ENCODE results near the gene NUDT7.

DNA sequence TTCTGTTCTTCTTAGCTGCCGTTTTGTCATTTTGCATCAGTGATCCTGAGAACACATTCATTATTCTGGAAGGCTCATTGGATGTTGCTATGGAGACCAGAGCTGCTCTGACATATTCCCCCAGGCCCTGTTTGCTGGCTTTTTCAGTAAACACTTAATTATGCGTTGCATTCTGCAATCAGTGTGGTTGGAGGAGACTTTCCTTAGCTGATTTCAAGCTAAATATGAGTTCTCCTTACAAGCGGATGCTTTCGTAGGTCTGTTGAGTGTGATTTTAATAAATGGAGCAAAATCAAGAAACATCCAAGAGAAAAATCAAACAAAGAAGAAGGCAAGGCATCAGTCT lies 38.2 kb upstream of the NUDT7 start:
- TF ChIP-seq, protein P1, sequence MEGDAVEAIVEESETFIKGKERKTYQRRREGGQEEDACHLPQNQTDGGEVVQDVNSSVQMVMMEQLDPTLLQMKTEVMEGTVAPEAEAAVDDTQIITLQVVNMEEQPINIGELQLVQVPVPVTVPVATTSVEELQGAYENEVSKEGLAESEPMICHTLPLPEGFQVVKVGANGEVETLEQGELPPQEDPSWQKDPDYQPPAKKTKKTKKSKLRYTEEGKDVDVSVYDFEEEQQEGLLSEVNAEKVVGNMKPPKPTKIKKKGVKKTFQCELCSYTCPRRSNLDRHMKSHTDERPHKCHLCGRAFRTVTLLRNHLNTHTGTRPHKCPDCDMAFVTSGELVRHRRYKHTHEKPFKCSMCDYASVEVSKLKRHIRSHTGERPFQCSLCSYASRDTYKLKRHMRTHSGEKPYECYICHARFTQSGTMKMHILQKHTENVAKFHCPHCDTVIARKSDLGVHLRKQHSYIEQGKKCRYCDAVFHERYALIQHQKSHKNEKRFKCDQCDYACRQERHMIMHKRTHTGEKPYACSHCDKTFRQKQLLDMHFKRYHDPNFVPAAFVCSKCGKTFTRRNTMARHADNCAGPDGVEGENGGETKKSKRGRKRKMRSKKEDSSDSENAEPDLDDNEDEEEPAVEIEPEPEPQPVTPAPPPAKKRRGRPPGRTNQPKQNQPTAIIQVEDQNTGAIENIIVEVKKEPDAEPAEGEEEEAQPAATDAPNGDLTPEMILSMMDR (tag by site-specific recombination; IDR thresholded peaks at IDR 0.05) = no peak
- TF ChIP-seq, protein P2, sequence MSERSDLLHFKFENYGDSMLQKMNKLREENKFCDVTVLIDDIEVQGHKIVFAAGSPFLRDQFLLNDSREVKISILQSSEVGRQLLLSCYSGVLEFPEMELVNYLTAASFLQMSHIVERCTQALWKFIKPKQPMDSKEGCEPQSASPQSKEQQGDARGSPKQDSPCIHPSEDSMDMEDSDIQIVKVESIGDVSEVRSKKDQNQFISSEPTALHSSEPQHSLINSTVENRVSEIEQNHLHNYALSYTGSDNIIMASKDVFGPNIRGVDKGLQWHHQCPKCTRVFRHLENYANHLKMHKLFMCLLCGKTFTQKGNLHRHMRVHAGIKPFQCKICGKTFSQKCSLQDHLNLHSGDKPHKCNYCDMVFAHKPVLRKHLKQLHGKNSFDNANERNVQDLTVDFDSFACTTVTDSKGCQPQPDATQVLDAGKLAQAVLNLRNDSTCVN (tag by site-specific recombination; optimal IDR thresholded peaks at IDR 0.05) = no peak
- TF ChIP-seq OSR2 (tag by site-specific recombination; IDR thresholded peaks at IDR 0.05) (no peak), KLF16 (tag by site-specific recombination; IDR thresholded peaks at IDR 0.05) (no peak), TCF7L2 (IDR thresholded peaks at IDR 0.05; ENCODE audit: borderline replicate concordance, low read depth, low read length) (no peak), ZNF140 (tag by site-specific recombination; IDR thresholded peaks at IDR 0.05) (no peak)

Measured in HEK293 (cell line).